ENCODE data around the gene NUMA1.

GRCh38 chr11:72114570-72114969, 34.2 kb upstream of the NUMA1 start:
- no peak for TF ChIP-seq CTCF (conservative IDR thresholded peaks at IDR 0.05)
- no peak for TF ChIP-seq ZFX (IDR thresholded peaks at IDR 0.05)
